H9 (cell line): Measurements from ENCODE around the gene TDO2. TPM values are rescaled to one million over a fixed set of nuclear protein-coding genes. Genes with fewer than 3 reads are reported as not detected.

Source experiments
- DNase-seq: peaks from one replicate; pipeline ENCODE4 v3.0.0-alpha.2; 2017
- H2AFZ ChIP-seq: one replicate; pipeline ENCODE4 v1.6.1; 2013; ENCODE audit warnings: mild to moderate bottlenecking, low read length, control low read depth, moderate library complexity
- H2AK5ac ChIP-seq: 2 replicates; pipeline ENCODE4 v1.6.1; 2013; ENCODE audit warnings: low read length, control low read depth, mixed read lengths; ENCODE audit not compliant: insufficient read length
- H2BK120ac ChIP-seq: one replicate; pipeline ENCODE4 v1.6.1; 2013; ENCODE audit warnings: low read depth, mild to moderate bottlenecking, low read length, control low read depth, inconsistent platforms; ENCODE audit not compliant: poor library complexity, severe bottlenecking
- H2BK12ac ChIP-seq: 2 replicates; pipeline ENCODE4 v1.6.1; 2013; ENCODE audit warnings: low read length, control low read depth, mixed read lengths, low read depth; ENCODE audit not compliant: insufficient read length
- H2BK15ac ChIP-seq: 2 replicates; pipeline ENCODE4 v1.6.1; 2013; ENCODE audit warnings: low read depth, low read length, control low read depth
- H2BK20ac ChIP-seq: one replicate; pipeline ENCODE4 v1.6.1; 2013; ENCODE audit warnings: low read depth, mild to moderate bottlenecking, low read length, control low read depth, inconsistent platforms; ENCODE audit not compliant: poor library complexity, severe bottlenecking
- H2BK5ac ChIP-seq: 2 replicates; pipeline ENCODE4 v1.6.1; 2013; ENCODE audit warnings: low read length, control low read depth, mixed read lengths; ENCODE audit not compliant: insufficient read length
- H3K14ac ChIP-seq: 2 replicates; pipeline ENCODE4 v1.6.1; 2013; ENCODE audit warnings: low read length, control low read depth; ENCODE audit not compliant: insufficient read depth
- H3K18ac ChIP-seq: 2 replicates; pipeline ENCODE4 v1.6.1; 2013; ENCODE audit warnings: low read depth, mild to moderate bottlenecking, mixed read lengths, low read length, control low read depth; ENCODE audit not compliant: insufficient read length
- H3K23ac ChIP-seq: 2 replicates; pipeline ENCODE4 v1.6.1; 2013; ENCODE audit warnings: low read length, control low read depth, mixed read lengths, low read depth; ENCODE audit not compliant: insufficient read length
- H3K23me2 ChIP-seq: 2 replicates; pipeline ENCODE4 v1.6.1; 2013; ENCODE audit warnings: low read depth, mild to moderate bottlenecking, mixed read lengths, low read length, control low read depth; ENCODE audit not compliant: insufficient read length, poor library complexity, severe bottlenecking
- H3K27ac ChIP-seq: 2 replicates; pipeline ENCODE4 v1.5.1; 2013; ENCODE audit warnings: low read length, control low read depth, mixed read lengths, low read depth; ENCODE audit not compliant: insufficient read length
- H3K27me3 ChIP-seq: 2 replicates; pipeline ENCODE4 v1.6.1; 2013; ENCODE audit warnings: low read length, control low read depth, inconsistent platforms; ENCODE audit not compliant: insufficient read depth
- H3K4ac ChIP-seq: 2 replicates; pipeline ENCODE4 v1.6.1; 2013; ENCODE audit warnings: low read depth, mild to moderate bottlenecking, control low read depth, inconsistent platforms, low read length, moderate library complexity
- H3K4me1 ChIP-seq: 2 replicates; pipeline ENCODE4 v1.6.1; 2013; ENCODE audit warnings: low read length, control low read depth, inconsistent platforms; ENCODE audit not compliant: insufficient read depth
- H3K4me2 ChIP-seq: 2 replicates; pipeline ENCODE4 v1.6.1; 2013; ENCODE audit warnings: low read length, control low read depth, mixed read lengths; ENCODE audit not compliant: insufficient read length, insufficient read depth
- H3K56ac ChIP-seq: 2 replicates; pipeline ENCODE4 v1.6.1; 2013; ENCODE audit warnings: low read depth, mild to moderate bottlenecking, mixed read lengths, low read length, control low read depth; ENCODE audit not compliant: insufficient read length
- H3K79me1 ChIP-seq: 2 replicates; pipeline ENCODE4 v1.6.1; 2013; ENCODE audit warnings: low read depth, mild to moderate bottlenecking, moderate library complexity, low read length, control low read depth, inconsistent platforms; ENCODE audit not compliant: insufficient read depth, poor library complexity, severe bottlenecking
- H3K79me2 ChIP-seq: 2 replicates; pipeline ENCODE4 v1.6.1; 2013; ENCODE audit warnings: low read length, control low read depth, inconsistent platforms; ENCODE audit not compliant: insufficient read depth
- H3K9ac ChIP-seq: 2 replicates; pipeline ENCODE4 v1.6.1; 2013; ENCODE audit warnings: low read length, control low read depth, mixed read lengths; ENCODE audit not compliant: insufficient read length; ENCODE audit errors: extremely low read depth
- H3K9me3 ChIP-seq: one replicate; pipeline ENCODE4 v1.6.1; 2013; ENCODE audit warnings: low read depth, low read length, inconsistent platforms; ENCODE audit not compliant: control insufficient read depth
- H3T11ph ChIP-seq: one replicate; pipeline ENCODE4 v1.6.1; 2013; ENCODE audit warnings: mild to moderate bottlenecking, low read length, control low read depth, inconsistent platforms
- H4K20me1 ChIP-seq: one replicate; pipeline ENCODE4 v1.6.1; 2013; ENCODE audit not compliant: control insufficient read depth, insufficient read length, insufficient read depth
- H4K5ac ChIP-seq: 2 replicates; pipeline ENCODE4 v1.6.1; 2013; ENCODE audit warnings: low read depth, mild to moderate bottlenecking, mixed read lengths, low read length, control low read depth; ENCODE audit not compliant: insufficient read length
- H4K8ac ChIP-seq: replicated peaks from 2 replicates; pipeline ENCODE4 v1.6.1; 2013; ENCODE audit warnings: low read length, control low read depth, mixed read lengths, low read depth; ENCODE audit not compliant: insufficient read length
- H4K91ac ChIP-seq: 2 replicates; pipeline ENCODE4 v1.6.1; 2013; ENCODE audit warnings: low read depth, mild to moderate bottlenecking, moderate library complexity, mixed read lengths, low read length, control low read depth; ENCODE audit not compliant: insufficient read length
- H3K27ac Mint-ChIP-seq, 3 experiments: 2 replicates in 2 of 3; 3 replicates in 1 of 3; pipeline ENCODE4 v1.8.0; 2020 to 2021; ENCODE audit warnings: mixed read lengths in 3 of 3, mild to moderate bottlenecking in 1 of 3, moderate library complexity in 1 of 3
- H3K27me3 Mint-ChIP-seq: 2 replicates; pipeline ENCODE4 v1.8.0; 2021; ENCODE audit warnings: low read depth, mild to moderate bottlenecking, moderate library complexity, mixed read lengths
- H3K36me3 Mint-ChIP-seq, 3 experiments: 2 replicates in 2 of 3; 3 replicates in 1 of 3; pipeline ENCODE4 v1.8.0; 2020 to 2021; ENCODE audit warnings: low read depth in 3 of 3, mixed read lengths in 3 of 3; ENCODE audit not compliant: insufficient read depth in 1 of 3
- H3K4me1 Mint-ChIP-seq, 2 experiments: 2 replicates each; pipeline ENCODE4 v1.8.0; 2020; ENCODE audit warnings: mixed read lengths in 2 of 2
- H3K4me3 Mint-ChIP-seq, 2 experiments: 2 replicates in 1 of 2; 3 replicates in 1 of 2; pipeline ENCODE4 v1.8.0; 2020 to 2021; ENCODE audit warnings: mild to moderate bottlenecking in 2 of 2, mixed read lengths in 2 of 2, moderate library complexity in 1 of 2
- H3K9me3 Mint-ChIP-seq, 2 experiments: 2 replicates in 1 of 2; 3 replicates in 1 of 2; pipeline ENCODE4 v1.8.0; 2020; ENCODE audit warnings: mild to moderate bottlenecking in 2 of 2, mixed read lengths in 2 of 2, moderate library complexity in 1 of 2
- CTCF ChIP-seq: fragments of 200-600 bp; sonication (generic); conservative IDR thresholded peaks from 3 replicates; pipeline ENCODE4 v1.8.0; 2021; ENCODE audit warnings: antibody characterized with exemption, mild to moderate bottlenecking
- WGBS: extraction: QIAGEN DNeasy Blood & Tissue Kit; methylation state at CpG from one replicate; pipeline ENCODE4 v1.1.7; 2013; ENCODE audit warnings: missing lambda C conversion rate, low lambda C conversion rate, mixed read lengths; ENCODE audit not compliant: insufficient read length; ENCODE audit errors: extremely low coverage; 5-methylcytosine and 5-hydroxymethylcytosine counted together
- total RNA-seq: library from RNA; stranded (reverse); gene quantifications from 2 replicates; pipeline ENCODE4 v1.2.1, GENCODE V29; 2021

Gene TDO2
- total RNA-seq, 1 experiment from 2014 or later, result not detected

- no CpG with 5 or more reads among the region's 1 CpG for WGBS
- H3K9me3 Mint-ChIP-seq, result peaks cover 7 to 24% of the 10 kb centered on the region in 2 experiments
Measured at GRCh38 chr4:155866177-155866576, 37.3 kb upstream of the TDO2 start, which contains the start of gene ASIC5. ASIC5 (minus strand) TSS chr4:155866277; CDS start chr4:155866226, 51 bp downstream.

More at GRCh38 chr4:155866177-155866576, 37.3 kb upstream of the TDO2 start, which contains the start of gene ASIC5:
- DNase-seq, result no peak
- Histone ChIP-seq H3K23me2 (no peaks in the 10 kb centered on the region), H4K8ac (no peak within 1 kb of the TSS), H2AFZ (no peak within 1 kb of the TSS), H2BK12ac (no peak within 1 kb of the TSS), H3K9me3 (no peaks in the 10 kb centered on the region), H2BK20ac (no peak within 1 kb of the TSS), H4K91ac (no peak within 1 kb of the TSS), H2BK15ac (no peak within 1 kb of the TSS), H3K18ac (no peak within 1 kb of the TSS), H4K5ac (no peak within 1 kb of the TSS), H2AK5ac (no peak within 1 kb of the TSS), H3K79me1 (no peaks in the 10 kb centered on the region), H3K56ac (no peak within 1 kb of the TSS), H3K4ac (no peak within 1 kb of the TSS), H3K4me2 (no peak within 1 kb of the TSS), H3T11ph (no peak within 1 kb of the TSS), H3K14ac (no peak within 1 kb of the TSS), H3K27ac (no peak within 1 kb of the TSS), H4K20me1 (no peaks in the 10 kb centered on the region), H3K79me2 (no peaks in the 10 kb centered on the region), H3K23ac (no peak within 1 kb of the TSS), H2BK120ac (no peak within 1 kb of the TSS), H3K4me1 (no peaks in the 10 kb centered on the region), H2BK5ac (no peak within 1 kb of the TSS), H3K9ac (no peak within 1 kb of the TSS), H3K27me3 (no peaks in the 10 kb centered on the region)
- Mint-ChIP-seq H3K27me3 (no peaks in the 10 kb centered on the region), H3K4me1 (no peaks in the 10 kb centered on the region), H3K36me3 (peaks cover 3 to 13% (median 10%) of the 10 kb centered on the region in 3 experiments), H3K27ac (no peak within 1 kb of the TSS), H3K4me3 (no peak within 1 kb of the TSS)
- no peak for TF ChIP-seq CTCF
